Activated gamma-delta T cell (primary cell): ENCODE measurements around the gene PEMT.

Experiments
- DNase-seq: peaks from one replicate; lab custom pipeline; 2025; lab: John Stamatoyannopoulos, UW

PEMT gene

DNA sequence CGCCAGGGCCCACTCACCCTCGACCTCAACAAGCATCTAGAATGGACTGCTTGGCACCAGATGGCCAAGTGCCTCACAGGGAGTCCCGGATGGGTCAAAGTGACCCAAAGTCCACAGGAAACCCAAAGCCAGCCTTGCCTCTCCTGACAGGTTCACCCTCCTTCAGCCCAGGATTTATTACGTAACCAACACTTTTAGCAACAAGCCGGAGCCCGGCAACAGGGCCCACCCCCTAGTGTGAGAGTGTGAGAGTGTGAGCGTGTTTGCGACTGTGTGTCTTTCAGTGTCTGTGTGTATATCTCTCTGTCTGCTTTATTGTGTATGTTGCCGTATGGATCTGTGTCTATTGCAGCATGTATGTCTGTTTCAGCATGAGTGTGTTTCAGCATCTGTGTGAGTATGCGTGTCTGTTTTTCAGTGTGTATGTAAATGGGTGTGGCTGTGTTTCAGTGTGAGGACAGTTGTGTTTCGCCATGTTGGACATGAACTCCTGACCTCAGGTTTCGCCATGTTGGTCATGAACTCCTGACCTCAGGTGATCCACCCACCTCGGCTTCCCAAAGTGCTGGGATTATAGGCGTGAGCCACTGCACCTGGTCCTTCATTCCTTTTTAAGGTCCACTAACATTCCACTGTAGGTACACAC is 13.7 kb upstream of the PEMT start:
- DNase-seq, result no peak

DNA sequence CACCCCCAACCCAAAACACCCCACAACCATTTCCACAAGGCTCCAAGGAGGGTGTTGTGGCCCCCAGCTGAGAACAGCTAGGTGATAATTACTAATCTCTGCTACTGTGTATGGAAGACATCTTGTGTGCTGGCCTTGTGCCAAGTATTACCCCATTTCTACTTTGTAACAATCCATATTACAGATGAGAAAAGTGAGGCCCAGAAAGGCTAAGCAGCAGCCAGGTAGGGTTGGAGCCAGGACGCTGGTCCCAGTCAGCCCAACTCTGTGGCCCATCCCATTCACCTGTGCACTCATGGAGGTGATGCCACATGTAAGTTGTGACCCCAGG is 12.4 kb upstream of the PEMT start:
- DNase-seq, result no peak

- DNase-seq, result no peak
These were observed 11.8 kb upstream of the PEMT start for GRCh38 chr17:17603178-17603894.

- DNase-seq, result no peak
These were observed 8.5 kb upstream of the PEMT start for GRCh38 chr17:17599965-17600364.

GRCh38 chr17:17598003-17598402 is 6.5 kb upstream of the PEMT start:
- no peak for DNase-seq

GRCh38 chr17:17595755-17596154 is 4.2 kb upstream of the PEMT start:
- no peak for DNase-seq

GRCh38 chr17:17593222-17593620 is 1.7 kb upstream of the PEMT start:
- DNase-seq, result no peak

- no peak for DNase-seq
These were observed 589 bp downstream of the PEMT start for GRCh38 chr17:17590883-17591354.

DNA sequence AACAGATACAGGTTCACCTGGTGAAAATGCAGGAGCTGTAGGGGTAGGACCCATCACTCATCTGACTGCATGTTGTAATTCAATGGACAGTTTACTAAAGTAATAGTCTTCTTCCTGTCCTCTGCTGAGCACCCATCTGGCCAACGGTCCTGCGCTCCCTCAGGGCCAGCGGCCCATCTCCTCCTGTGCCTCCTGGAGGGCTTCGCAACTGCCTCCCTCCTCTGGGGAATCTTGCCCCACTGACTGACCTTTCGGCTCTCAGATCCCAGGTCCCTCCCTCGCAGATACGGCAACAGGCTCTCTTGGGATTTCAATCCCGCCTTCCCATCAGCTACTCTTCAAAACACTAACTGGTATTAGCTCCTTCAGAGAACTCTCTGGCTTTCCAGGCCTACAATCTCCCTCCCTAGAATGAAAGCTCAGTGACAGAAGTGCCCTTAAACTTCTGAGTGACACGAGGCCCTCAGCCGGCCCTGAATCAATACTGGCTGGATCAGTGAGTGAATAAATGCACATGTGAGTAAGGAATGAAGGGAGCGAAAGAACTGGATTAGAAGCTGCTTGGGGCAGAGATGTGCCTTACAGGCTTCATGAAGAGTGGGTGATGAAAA is 1.3 kb downstream of the PEMT start:
- DNase-seq, result no peak

DNA sequence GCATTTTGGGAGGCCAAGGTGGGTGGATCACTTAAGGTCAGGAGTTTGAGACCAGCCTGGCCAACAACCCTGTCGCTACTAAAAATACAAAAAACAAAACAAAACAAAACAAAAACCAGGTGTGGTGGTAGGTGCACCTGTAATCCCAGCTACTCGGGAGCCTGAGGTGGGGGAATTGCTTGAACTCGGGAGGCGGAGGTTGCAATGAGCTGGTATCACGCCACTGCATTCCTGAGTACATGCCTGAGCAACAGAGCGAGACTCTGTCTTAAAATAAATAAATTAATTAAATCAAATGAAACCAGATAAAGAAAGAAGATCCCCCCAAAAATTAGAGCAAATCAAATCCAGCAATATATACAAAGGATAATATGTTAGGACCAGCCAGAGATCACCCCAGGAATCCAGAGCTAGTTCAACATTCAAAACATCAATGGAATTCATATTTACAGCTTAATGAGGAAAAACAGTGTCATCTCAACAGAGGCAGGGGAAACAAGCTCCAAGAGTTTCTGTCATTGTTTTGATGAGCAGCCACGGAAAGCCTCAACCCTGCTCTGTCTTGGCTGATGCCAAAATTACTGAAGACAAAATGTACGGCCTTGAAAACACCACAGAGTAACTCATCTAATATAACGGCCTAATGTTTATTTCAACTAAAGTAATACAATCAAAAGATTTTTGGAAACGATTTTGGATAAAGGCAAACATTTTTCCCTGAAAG is 3.7 kb downstream of the PEMT start:
- no peak for DNase-seq

DNA sequence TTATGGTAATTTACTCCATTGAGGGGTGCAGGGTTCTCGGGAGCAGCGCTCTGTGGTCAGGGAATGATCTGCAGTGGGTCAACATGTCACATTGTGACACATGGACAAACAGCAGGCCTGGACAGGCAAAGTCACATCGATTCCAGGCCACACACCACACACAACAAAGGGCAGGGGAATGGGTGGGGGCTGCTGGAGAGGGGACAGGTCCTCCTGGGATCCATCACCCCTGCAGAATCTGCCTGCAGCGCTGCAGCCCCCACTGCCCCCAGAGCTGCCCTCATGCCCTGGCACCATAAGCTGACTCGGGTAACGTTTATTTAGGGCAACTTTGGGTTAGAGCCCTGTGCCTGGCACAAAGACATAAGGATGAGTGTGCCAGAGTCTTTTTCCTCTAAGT is 9.1 kb downstream of the PEMT start:
- no peak for DNase-seq

- no peak for DNase-seq
These were observed 10.0 kb downstream of the PEMT start for GRCh38 chr17:17581509-17581908.

DNA sequence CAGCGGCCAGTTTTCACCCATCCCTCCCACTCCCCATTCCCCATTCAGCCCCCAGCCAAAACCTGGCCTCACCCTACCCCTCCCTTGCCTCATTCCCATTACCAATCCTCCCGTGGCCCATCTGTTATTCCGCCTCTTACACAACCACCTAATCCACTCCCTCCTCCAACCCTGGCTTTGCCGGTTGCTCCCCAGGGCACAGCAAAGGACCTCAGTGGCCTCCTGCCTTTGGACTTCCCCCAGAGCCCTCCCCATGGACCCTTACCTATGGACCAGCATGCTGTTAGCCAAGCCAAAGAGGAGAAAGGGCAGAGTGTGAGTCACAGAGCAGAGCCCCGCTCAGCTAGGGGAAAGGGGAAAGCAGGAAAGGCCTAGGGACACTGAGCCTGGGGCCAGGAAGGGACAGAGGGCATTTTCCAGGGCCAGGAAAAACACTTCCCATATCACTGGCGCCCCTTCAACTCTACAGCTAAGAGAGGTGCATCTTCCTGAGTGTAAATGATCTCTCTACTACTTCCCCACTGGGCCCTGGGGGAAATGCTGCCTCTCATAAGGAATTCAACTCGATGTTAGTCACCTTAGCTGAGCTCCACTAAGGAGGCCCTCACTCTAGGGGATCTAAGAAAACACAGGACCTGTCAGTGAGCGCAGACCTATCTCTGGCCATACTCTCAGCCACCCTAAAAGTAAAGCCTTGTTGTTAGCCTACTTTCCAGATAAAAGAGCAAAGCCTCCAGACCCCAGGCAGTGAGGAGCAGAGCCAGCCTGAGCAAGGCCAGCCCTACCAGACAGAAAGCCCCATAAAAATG is 10.6 kb downstream of the PEMT start:
- no peak for DNase-seq

GRCh38 chr17:17579691-17580090 is 11.8 kb downstream of the PEMT start:
- no peak for DNase-seq

GRCh38 chr17:17577373-17577772 is 14.1 kb downstream of the PEMT start:
- DNase-seq, result no peak

GRCh38 chr17:17576772-17577234 is 14.7 kb downstream of the PEMT start:
- DNase-seq, result no peak

DNA sequence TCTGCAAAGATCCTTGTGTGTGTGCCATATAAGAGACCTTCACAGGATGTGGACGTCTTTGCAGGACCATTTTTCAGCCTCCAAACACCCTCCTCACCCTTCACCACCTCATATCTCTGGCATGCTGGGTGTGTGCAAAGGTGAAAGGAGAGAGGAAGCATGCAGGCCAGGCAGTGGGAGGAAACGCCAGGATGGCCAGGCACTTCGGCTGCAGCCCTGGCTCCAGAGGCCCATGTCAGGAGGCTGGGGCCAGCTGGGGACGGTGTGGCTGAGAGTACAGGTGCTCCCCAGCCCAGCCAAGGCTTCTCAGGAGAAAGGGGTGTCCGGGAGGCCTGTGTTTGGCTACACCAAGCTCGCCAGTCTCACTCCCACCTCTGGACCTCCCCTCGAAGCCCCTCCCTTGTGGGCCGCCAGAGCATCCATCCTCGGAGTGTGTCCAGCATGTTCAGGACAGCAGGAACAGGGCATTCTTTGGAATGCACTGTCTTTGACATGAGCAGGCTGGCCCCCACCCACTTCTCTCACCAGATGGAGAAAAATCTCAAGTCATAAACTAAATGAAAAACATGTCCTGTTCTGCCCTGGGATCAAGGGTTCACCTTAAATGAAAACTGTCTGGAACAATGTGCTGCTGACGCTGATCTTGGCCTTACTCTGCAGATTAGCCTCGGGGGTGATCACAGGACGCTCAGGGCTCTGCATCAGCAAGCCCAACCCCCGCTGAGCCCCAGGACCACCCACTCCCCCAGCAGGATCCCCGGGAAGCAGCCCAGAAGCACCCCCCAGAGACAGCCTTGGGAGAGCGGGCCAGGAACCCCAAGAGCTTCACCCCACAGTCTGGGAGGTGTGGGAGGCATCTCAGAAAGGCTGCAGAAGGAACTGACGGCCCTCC is 15.9 kb downstream of the PEMT start:
- DNase-seq, result no peak

- no peak for DNase-seq
These were observed 17.6 kb downstream of the PEMT start for GRCh38 chr17:17573912-17574311.

DNA sequence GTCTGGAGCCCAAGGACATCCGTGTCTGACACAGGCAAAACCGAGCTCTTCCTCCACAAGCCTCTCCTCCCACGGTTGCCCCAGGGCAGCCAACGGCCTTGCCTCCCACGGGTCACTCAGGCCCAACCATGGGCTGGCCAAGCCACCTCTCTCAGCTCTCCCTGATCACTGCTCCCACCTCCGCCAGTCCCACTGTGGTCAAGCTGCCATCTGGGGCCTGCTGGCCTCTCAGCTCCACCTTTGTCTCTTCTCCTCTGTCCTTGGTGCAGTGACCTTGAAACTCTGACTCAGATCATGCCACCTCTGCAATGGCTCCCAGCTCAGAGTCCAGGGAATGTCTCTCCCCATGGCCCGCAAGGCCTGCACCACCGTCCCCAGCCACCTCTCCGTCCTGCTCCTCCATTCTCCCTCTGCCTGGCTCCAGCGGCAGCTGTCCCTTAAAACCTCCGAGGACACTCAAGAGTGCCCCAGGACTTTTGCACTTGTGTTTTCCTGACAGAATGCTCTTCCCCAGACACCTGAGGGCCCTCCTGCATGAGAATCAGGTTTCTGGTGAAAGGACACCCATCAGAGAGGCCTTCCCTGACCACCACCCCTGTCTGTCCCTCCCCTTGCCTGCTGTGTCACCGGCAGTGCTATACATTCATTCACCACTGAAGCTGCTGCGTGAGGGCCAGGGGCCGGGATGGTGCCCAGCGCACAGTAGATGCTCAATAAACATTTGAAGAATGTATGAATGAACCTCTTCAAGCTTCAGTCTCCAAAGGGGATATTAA is 19.3 kb downstream of the PEMT start:
- DNase-seq, result no peak
